Fibroblast of lung (primary cell): Measurements from ENCODE around the gene EXOC6B. TPM values are rescaled to one million over a fixed set of nuclear protein-coding genes. Genes with fewer than 3 reads are reported as not detected.
A peak's percentile ranks its signal among the peaks of the same experiment; 100 is the strongest.

Source experiments
- DNase-seq, 2 donors: peaks; one replicate each; pipeline versions ENCODE4 v3.0.0 to v3.0.0-alpha.2; 2010; ENCODE audit warnings: low read depth in 2 of 2
- H2AFZ ChIP-seq: 2 replicates; pipeline ENCODE4 v1.5.1; 2012; ENCODE audit warnings: low read length, control low read depth, inconsistent platforms
- H3K27ac ChIP-seq: 2 replicates; pipeline ENCODE4 v1.5.1; 2011; ENCODE audit warnings: low read length, control low read depth; ENCODE audit not compliant: insufficient read depth
- H3K27me3 ChIP-seq: 2 replicates; pipeline ENCODE4 v1.5.1; 2011; ENCODE audit warnings: mild to moderate bottlenecking, low read length; ENCODE audit not compliant: control insufficient read depth, insufficient read depth
- H3K36me3 ChIP-seq: 2 replicates; pipeline ENCODE4 v1.5.1; 2011; ENCODE audit warnings: low read length; ENCODE audit not compliant: control insufficient read depth, insufficient read depth
- H3K4me1 ChIP-seq: 2 replicates; pipeline ENCODE4 v1.5.1; 2011; ENCODE audit warnings: low read length; ENCODE audit not compliant: control insufficient read depth, insufficient read depth; ENCODE audit errors: extremely low read depth
- H3K4me2 ChIP-seq: 2 replicates; pipeline ENCODE4 v1.5.1; 2011; ENCODE audit warnings: low read length, control low read depth; ENCODE audit not compliant: insufficient read depth; ENCODE audit errors: extremely low read depth
- H3K4me3 ChIP-seq, 4 experiments: fragments of 200-600 bp in 1 of 4; sonication (generic) in 1 of 4; replicated peaks in 1 of 4; 2 replicates each; pipeline ENCODE4 v1.5.1; 2011 to 2016; ENCODE audit warnings: low read length in 4 of 4, low read depth in 3 of 4, mild to moderate bottlenecking in 3 of 4, control low read depth in 2 of 4, inconsistent platforms in 1 of 4, mixed read lengths in 1 of 4; ENCODE audit not compliant: insufficient read depth in 1 of 4; ENCODE audit errors: control extremely low read depth in 1 of 4
- H3K79me2 ChIP-seq: 2 replicates; pipeline ENCODE4 v1.5.1; 2012; ENCODE audit warnings: mild to moderate bottlenecking, low read length, inconsistent platforms; ENCODE audit not compliant: control insufficient read depth, insufficient read depth
- H3K9ac ChIP-seq: 2 replicates; pipeline ENCODE4 v1.5.1; 2011; ENCODE audit warnings: mild to moderate bottlenecking, low read length, control low read depth; ENCODE audit not compliant: insufficient read depth
- H3K9me3 ChIP-seq: 2 replicates; pipeline ENCODE4 v1.5.1; 2012; ENCODE audit warnings: low read depth, low read length; ENCODE audit not compliant: control insufficient read depth, insufficient read depth
- H4K20me1 ChIP-seq: 2 replicates; pipeline ENCODE4 v1.5.1; 2011; ENCODE audit warnings: low read length; ENCODE audit not compliant: control insufficient read depth, insufficient read depth; ENCODE audit errors: extremely low read depth
- EZH2 ChIP-seq: IDR thresholded peaks from 2 replicates; pipeline ENCODE4 v1.5.1; 2012; ENCODE audit warnings: low read length, control low read depth, mild to moderate bottlenecking; ENCODE audit errors: missing control alignments
- polyA plus RNA-seq, 2 donors: library from polyadenylated mRNA; depleted of rRNA in 1 of 2; stranded (reverse) in 1 of 2; unstranded in 1 of 2; fragments of >200 nt; gene quantifications; 2 replicates each; pipeline ENCODE4 v1.2.1, GENCODE V29; 2011 to 2012; ENCODE audit warnings: missing spikeins in 1 of 2
- total RNA-seq: library from RNA; depleted of rRNA; stranded (reverse); fragments of >200 nt; gene quantifications from 2 replicates; pipeline ENCODE4 v1.2.1, GENCODE V29; 2014
- TF ChIP-seq, protein P1 (sequence below), 2 donors: IDR thresholded peaks in 1 of 2; conservative IDR thresholded peaks in 1 of 2; 1 replicate in 1 of 2; 2 replicates in 1 of 2; pipeline ENCODE4 v1.5.1; 2011 to 2012; ENCODE audit warnings: low read length in 2 of 2, control low read depth in 1 of 2, inconsistent platforms in 1 of 2, low read depth in 1 of 2, mild to moderate bottlenecking in 1 of 2

The EXOC6B gene
- total and polyA plus RNA-seq, 2 donors (not counting 1 experiment from before 2014, with no cell fraction given): 26.3 to 36.5 TPM

DNA sequence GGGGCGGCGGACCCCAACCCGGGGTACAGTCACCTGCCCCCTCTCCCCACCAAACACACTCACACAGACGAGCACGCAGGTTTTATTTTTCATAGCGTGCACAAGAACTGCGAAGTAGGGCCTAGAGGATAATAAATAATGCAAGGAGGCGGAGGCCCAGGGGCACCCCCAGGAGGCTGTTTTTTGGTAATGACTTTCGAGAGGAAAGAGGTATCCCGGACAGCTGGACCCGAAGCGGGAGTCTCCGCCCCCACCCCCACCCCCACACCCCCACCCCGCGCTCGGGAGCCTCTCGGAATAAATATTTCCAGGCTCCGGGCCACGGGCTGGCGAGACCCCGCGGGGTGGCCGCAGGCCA, 681.6 kb downstream of the EXOC6B start:
- Histone ChIP-seq H3K4me1 (peaks cover 2% of the 10 kb centered on the region), H3K9ac (no peak overlapping the region), H3K36me3 (no peaks in the 10 kb centered on the region), H3K27ac (no peak overlapping the region), H3K27me3 (peaks cover 52% of the 10 kb centered on the region), H3K9me3 (no peaks in the 10 kb centered on the region), H3K4me2 (no peak overlapping the region), H4K20me1 (no peaks in the 10 kb centered on the region), H3K79me2 (no peaks in the 10 kb centered on the region), H3K4me3 (no peak overlapping the region), H2AFZ (no peak overlapping the region)
- no peak for DNase-seq
- TF ChIP-seq, protein P1, sequence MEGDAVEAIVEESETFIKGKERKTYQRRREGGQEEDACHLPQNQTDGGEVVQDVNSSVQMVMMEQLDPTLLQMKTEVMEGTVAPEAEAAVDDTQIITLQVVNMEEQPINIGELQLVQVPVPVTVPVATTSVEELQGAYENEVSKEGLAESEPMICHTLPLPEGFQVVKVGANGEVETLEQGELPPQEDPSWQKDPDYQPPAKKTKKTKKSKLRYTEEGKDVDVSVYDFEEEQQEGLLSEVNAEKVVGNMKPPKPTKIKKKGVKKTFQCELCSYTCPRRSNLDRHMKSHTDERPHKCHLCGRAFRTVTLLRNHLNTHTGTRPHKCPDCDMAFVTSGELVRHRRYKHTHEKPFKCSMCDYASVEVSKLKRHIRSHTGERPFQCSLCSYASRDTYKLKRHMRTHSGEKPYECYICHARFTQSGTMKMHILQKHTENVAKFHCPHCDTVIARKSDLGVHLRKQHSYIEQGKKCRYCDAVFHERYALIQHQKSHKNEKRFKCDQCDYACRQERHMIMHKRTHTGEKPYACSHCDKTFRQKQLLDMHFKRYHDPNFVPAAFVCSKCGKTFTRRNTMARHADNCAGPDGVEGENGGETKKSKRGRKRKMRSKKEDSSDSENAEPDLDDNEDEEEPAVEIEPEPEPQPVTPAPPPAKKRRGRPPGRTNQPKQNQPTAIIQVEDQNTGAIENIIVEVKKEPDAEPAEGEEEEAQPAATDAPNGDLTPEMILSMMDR (conservative IDR thresholded peaks at IDR 0.05 in 1 of 2, IDR thresholded peaks at IDR 0.05 in 1 of 2; ENCODE audit: low read depth in 1 of 2, low read length in 2 of 2): no peak
- no peak for TF ChIP-seq EZH2

DNA sequence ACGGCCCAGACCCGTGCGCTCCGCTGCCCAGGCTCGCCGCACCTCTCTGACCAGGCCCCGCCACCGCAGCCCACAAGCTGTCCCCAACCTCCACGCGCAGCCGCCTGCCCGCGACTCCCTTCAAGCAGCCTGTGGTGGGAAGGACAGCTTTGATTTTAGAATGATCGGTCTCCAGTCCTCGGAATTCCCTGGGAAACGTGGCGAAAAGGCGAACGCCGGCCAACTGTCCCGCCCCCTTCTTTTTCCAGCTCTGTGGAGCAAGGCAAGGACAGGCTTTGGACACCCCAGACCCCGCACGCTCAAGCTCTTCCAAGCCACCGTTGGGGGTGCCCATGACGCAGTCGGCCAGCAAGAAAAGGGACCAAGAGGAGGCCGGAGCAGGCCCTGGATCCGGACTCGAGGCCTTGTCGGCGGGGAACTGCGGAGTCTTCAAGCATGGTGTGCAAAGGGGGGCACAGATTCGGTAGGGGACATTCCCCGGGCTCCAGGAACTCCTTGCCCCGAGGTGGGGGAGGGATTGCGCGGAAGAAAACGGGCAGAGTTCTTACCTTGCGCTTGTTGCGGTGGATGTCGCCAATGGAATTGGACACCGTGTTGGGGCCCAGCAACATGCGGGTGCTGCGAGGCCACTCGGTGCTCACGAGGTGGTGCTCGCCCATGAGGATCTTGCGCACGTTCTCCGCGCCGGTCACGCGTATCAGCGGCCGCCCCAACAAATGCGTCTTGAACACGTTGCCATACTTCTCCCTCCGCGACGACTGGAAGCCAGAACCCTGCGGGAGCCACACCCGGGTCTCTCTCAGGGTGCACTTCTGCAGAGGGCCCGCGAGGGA, 682.2 kb downstream of the EXOC6B start:
- Histone ChIP-seq H3K9me3 (no peaks in the 10 kb centered on the region), H4K20me1 (no peaks in the 10 kb centered on the region), H3K4me2 (no peak overlapping the region), H3K9ac (no peak overlapping the region), H3K4me3 (peak overlapping the region in 1 of 4 experiments; percentile 28), H2AFZ (no peak overlapping the region), H3K4me1 (peaks cover 2% of the 10 kb centered on the region), H3K27ac (no peak overlapping the region), H3K27me3 (peaks cover 49% of the 10 kb centered on the region), H3K36me3 (no peaks in the 10 kb centered on the region), H3K79me2 (no peaks in the 10 kb centered on the region)
- TF ChIP-seq EZH2: peak; percentile 89
- TF ChIP-seq, protein P1 (conservative IDR thresholded peaks at IDR 0.05 in 1 of 2, IDR thresholded peaks at IDR 0.05 in 1 of 2; ENCODE audit: low read depth in 1 of 2, low read length in 2 of 2): no peak
- no peak for DNase-seq

DNA sequence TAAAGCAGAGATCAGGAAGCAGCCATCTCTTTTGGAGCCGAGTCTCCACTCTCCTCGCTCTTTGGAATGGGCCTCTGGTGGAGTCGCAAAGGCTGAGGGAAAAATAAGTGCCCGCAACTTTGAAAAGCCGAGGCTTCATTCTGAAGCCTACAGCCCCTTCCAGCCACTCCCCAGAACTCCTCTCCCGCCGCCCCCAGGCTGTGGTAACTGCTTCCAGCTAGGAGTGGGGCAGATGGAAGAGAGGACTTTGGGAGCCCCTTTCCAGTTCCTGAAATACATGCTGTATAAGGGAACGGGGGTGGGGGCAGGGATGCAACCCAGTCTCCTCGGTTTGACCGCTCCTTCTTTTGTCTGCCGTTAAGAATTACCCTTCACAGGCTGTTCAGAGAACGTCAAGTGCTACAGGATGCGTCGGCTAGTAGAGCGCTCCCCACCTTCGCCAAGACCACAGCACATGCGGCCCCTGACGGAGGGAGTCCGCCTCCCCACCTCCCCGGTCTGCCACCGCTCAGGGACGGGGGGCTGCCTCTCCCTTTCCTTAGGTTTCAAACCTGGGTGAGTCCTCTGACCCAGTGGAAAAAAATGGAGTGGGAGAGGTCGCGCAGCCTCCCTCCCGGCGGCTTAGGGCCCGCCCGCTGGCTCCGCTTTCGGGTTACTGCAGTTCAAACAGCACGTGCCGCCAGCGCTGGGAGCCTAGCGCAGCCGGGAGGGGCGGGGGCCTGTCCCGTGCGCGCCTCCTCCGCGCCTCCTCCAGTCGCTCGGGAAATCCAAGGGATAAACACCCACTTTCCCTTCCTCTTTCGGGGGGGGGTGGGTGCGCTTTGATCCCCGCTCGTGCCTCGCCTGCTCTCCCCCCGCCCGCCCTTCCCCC, 683.0 kb downstream of the EXOC6B start:
- Histone ChIP-seq H3K27me3 (peaks cover 45% of the 10 kb centered on the region), H3K9me3 (no peaks in the 10 kb centered on the region)

More for the DNA sequence above, 683.0 kb downstream of the EXOC6B start:
- Histone ChIP-seq H2AFZ (no peak overlapping the region), H3K4me3 (peak overlapping the region in 1 of 4 experiments; percentile 28), H3K79me2 (no peaks in the 10 kb centered on the region), H4K20me1 (peaks cover 2% of the 10 kb centered on the region), H3K9ac (no peak overlapping the region), H3K36me3 (no peaks in the 10 kb centered on the region), H3K4me2 (peak overlapping the region; percentile 15), H3K27ac (no peak overlapping the region), H3K4me1 (peaks cover 2% of the 10 kb centered on the region)
- no peak for TF ChIP-seq EZH2
- TF ChIP-seq, protein P1 (conservative IDR thresholded peaks at IDR 0.05 in 1 of 2, IDR thresholded peaks at IDR 0.05 in 1 of 2; ENCODE audit: low read depth in 1 of 2, low read length in 2 of 2): no peak
- DNase-seq: peak in 1 of 2 donors; percentile 60
